ENCODE measurements around the gene CCND1. TPM values are rescaled to one million over a fixed set of nuclear protein-coding genes. Genes with fewer than 3 reads are reported as not detected.
A peak's percentile ranks its signal among the peaks of the same experiment; 100 is the strongest.

Gene CCND1
- total and polyA plus RNA-seq, 12 donors = 12.1 to 149 (median 80.7) TPM

DNA sequence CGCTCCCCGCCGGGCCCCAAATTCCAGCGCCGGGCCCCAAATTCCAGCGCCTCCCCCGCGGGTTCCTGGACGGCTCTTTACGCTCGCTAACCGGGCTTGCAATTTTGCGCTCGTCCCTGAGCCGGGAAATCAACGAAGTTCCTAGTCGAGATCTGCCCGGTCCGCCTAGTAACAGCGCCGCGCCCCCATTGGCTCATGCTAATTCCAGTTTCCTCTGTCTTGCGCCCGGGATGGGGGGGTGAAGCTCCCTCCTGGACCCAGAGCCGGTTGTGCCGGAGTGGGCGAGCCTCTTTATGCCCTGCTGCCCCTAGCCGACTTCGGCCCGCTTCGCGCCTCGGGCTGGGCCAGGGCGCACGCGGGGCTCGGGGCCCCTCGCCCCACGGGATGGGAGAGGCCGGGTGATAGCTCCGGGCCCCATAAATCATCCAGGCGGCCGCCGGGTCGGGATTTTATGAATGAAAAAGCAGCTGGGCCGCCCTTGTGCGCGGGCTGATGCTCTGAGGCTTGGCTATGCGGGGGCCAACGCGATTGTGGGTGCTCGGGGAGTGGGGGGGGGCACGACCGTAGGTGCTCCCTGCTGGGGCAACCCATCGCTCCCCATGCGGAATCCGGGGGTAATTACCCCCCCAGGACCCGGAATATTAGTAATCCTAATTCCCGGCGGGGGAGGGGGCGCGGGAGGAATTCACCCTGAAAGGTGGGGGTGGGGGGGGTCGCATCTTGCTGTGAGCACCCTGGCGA lies 1.8 kb upstream of the CCND1 start:
- H3K36me3 ChIP-seq (replicated peaks in 1 of 2) = peaks cover 0 to 4% of the 10 kb centered on the region in 2 donors
- DNase-seq = peak; percentile 91 to 98 (median 96)
- peaks cover 44 to 78% of the 10 kb centered on the region in 2 donors for H3K4me1 ChIP-seq (replicated peaks in 1 of 2)
- no peaks in the 10 kb centered on the region for H3K9me3 ChIP-seq (replicated peaks in 1 of 3)
- WGBS, 4 donors = 1 to 5% (median 1%) methylated on average over 32 to 64 of the region's 64 CpGs
- H3K27me3 ChIP-seq = peaks cover 2% of the 10 kb centered on the region
- peak overlapping the region in 3 of 4 donors; percentile 2 to 72 (median 28) for H3K4me3 ChIP-seq
- intact Hi-C loops (cut with DNase I) = loop anchor here (5.0 to 10.0 kb wide), 2 partner anchors 174 to 192 kb away; no protein-coding TSS in a partner anchor
- peak in 1 of 2 donors; percentile 70 for TF ChIP-seq POLR2A (IDR thresholded peaks at IDR 0.05)
- TF ChIP-seq, protein P1, sequence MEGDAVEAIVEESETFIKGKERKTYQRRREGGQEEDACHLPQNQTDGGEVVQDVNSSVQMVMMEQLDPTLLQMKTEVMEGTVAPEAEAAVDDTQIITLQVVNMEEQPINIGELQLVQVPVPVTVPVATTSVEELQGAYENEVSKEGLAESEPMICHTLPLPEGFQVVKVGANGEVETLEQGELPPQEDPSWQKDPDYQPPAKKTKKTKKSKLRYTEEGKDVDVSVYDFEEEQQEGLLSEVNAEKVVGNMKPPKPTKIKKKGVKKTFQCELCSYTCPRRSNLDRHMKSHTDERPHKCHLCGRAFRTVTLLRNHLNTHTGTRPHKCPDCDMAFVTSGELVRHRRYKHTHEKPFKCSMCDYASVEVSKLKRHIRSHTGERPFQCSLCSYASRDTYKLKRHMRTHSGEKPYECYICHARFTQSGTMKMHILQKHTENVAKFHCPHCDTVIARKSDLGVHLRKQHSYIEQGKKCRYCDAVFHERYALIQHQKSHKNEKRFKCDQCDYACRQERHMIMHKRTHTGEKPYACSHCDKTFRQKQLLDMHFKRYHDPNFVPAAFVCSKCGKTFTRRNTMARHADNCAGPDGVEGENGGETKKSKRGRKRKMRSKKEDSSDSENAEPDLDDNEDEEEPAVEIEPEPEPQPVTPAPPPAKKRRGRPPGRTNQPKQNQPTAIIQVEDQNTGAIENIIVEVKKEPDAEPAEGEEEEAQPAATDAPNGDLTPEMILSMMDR (IDR thresholded peaks at IDR 0.05) = no peak
- H3K27ac ChIP-seq = peak overlapping the region; percentile 39 to 88 (median 75)

DNA sequence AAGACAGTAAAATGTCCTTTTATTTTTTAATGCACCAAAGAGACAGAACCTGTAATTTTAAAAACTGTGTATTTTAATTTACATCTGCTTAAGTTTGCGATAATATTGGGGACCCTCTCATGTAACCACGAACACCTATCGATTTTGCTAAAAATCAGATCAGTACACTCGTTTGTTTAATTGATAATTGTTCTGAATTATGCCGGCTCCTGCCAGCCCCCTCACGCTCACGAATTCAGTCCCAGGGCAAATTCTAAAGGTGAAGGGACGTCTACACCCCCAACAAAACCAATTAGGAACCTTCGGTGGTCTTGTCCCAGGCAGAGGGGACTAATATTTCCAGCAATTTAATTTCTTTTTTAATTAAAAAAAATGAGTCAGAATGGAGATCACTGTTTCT lies 1.1 kb upstream of the CCND1 start:
- intact Hi-C loops (cut with DNase I) = loop anchor here (5.0 to 10.0 kb wide), 5 partner anchors 175 to 718 kb away; partner anchors contain the start of gene MYEOV (in 1 of the 2)
- peaks cover 0 to 7% of the 10 kb centered on the region in 2 donors for H3K36me3 ChIP-seq (replicated peaks in 1 of 2)
- WGBS, 4 donors = 18 to 30% (median 24%) methylated on average over 9 of the region's 9 CpGs
- peaks cover 45 to 78% of the 10 kb centered on the region in 2 donors for H3K4me1 ChIP-seq (replicated peaks in 1 of 2)
- TF ChIP-seq POLR2A (IDR thresholded peaks at IDR 0.05) = no peak
- TF ChIP-seq, protein P1 (IDR thresholded peaks at IDR 0.05) = no peak
- peak overlapping the region in 3 of 5 donors; percentile 77 to 88 (median 88) for H3K27ac ChIP-seq
- H3K4me3 ChIP-seq = peak overlapping the region in 1 of 4 donors; percentile 72
- no peaks in the 10 kb centered on the region for H3K9me3 ChIP-seq (replicated peaks in 1 of 3)
- DNase-seq = no peak
- peaks cover 2% of the 10 kb centered on the region for H3K27me3 ChIP-seq

DNA sequence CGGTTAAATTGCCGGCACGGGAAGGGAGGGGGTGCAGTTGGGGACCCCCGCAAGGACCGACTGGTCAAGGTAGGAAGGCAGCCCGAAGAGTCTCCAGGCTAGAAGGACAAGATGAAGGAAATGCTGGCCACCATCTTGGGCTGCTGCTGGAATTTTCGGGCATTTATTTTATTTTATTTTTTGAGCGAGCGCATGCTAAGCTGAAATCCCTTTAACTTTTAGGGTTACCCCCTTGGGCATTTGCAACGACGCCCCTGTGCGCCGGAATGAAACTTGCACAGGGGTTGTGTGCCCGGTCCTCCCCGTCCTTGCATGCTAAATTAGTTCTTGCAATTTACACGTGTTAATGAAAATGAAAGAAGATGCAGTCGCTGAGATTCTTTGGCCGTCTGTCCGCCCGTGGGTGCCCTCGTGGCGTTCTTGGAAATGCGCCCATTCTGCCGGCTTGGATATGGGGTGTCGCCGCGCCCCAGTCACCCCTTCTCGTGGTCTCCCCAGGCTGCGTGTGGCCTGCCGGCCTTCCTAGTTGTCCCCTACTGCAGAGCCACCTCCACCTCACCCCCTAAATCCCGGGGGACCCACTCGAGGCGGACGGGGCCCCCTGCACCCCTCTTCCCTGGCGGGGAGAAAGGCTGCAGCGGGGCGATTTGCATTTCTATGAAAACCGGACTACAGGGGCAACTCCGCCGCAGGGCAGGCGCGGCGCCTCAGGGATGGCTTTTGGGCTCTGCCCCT lies 529 bp upstream of the CCND1 start:
- H3K27me3 ChIP-seq = peaks cover 2% of the 10 kb centered on the region
- H3K27ac ChIP-seq = peak overlapping the region in 3 of 5 donors; percentile 77 to 88 (median 88)
- peaks cover 39 to 73% of the 10 kb centered on the region in 2 donors for H3K4me1 ChIP-seq (replicated peaks in 1 of 2)

More for the DNA sequence above, 529 bp upstream of the CCND1 start:
- TF ChIP-seq, protein P1 (IDR thresholded peaks at IDR 0.05) = no peak
- no peak for TF ChIP-seq POLR2A (IDR thresholded peaks at IDR 0.05)
- peak; percentile 51 to 75 (median 56) for DNase-seq
- Histone ChIP-seq H3K4me3 (peak overlapping the region in 2 of 4 donors; percentile 72 to 73), H3K36me3 (replicated peaks in 1 of 2) (peaks cover 0 to 7% of the 10 kb centered on the region in 2 donors), H3K9me3 (replicated peaks in 1 of 3) (no peaks in the 10 kb centered on the region)
- whole genome bisulfite sequencing, 4 donors = 2 to 6% (median 5%) methylated on average over 30 to 43 of the region's 43 CpGs
- intact Hi-C loops (cut with DNase I) = loop anchor here (5.0 kb wide), 3 partner anchors 343 to 718 kb away; partner anchors contain the start of gene MYEOV (in 1 of the 2)
